Ramos (cell line): ENCODE measurements around the gene MSANTD7.
"Not testable (repeated sequence)": the region's sequence is repeated elsewhere in the genome, so short reads cannot be mapped to it uniquely, and the experiment has no call there.

ENCODE experiments used
- in situ Hi-C: fragments of 300-500 bp; cut with MboI; formaldehyde crosslinking; loops from one replicate; pipeline ENCODE4 v1.14.3; 2022; ENCODE audit warnings: low sequenced_read_pairs; ENCODE audit not compliant: unreplicated experiment

MSANTD7 gene

GRCh38 chr10:14837757-14838581 is at the start of gene MSANTD7, which contains the start of the genes CDNF and HSPA14:
TSS of gene MSANTD7 (plus strand) at chr10:14838306. CDS start at chr10:14842285, 3,979 bp downstream.
TSS of gene CDNF (minus strand) at chr10:14838037. CDS start at chr10:14837946, 91 bp downstream.
TSS of gene HSPA14 (plus strand) at chr10:14838306. CDS start at chr10:14838403, 97 bp downstream.
- in situ Hi-C loops, result loop anchor here (25.0 kb wide), 1 partner anchor 651 kb away; no protein-coding TSS in a partner anchor

- in situ Hi-C loops, result no loop called here
These were observed 39.5 kb upstream of the MSANTD7 start for GRCh38 chr10:14798636-14799035.

GRCh38 chr10:14800397-14800796 is 37.7 kb upstream of the MSANTD7 start:
- in situ Hi-C loops, result no loop called here

GRCh38 chr10:14801723-14802122 is 36.4 kb upstream of the MSANTD7 start:
- in situ Hi-C loops, result no loop called here

GRCh38 chr10:14803827-14804226 is 34.3 kb upstream of the MSANTD7 start:
- in situ Hi-C loops, result no loop called here

- in situ Hi-C loops, result no loop called here
These were observed 31.8 kb upstream of the MSANTD7 start for GRCh38 chr10:14806318-14806717.

- in situ Hi-C loops, result no loop called here
These were observed 26.8 kb upstream of the MSANTD7 start for GRCh38 chr10:14810969-14811953.

GRCh38 chr10:14812271-14812670 is 25.8 kb upstream of the MSANTD7 start:
- in situ Hi-C loops, result no loop called here

GRCh38 chr10:14815681-14816080 is 22.4 kb upstream of the MSANTD7 start:
- in situ Hi-C loops, result no loop called here

- in situ Hi-C loops, result not testable (repeated sequence)
These were observed 21.4 kb upstream of the MSANTD7 start for GRCh38 chr10:14816717-14817116.

- in situ Hi-C loops, result loop anchor here (5.0 kb wide), 1 partner anchor 318 kb away; no protein-coding TSS in a partner anchor
These were observed 17.9 kb upstream of the MSANTD7 start for GRCh38 chr10:14820010-14820774.

GRCh38 chr10:14820775-14821154 is 17.3 kb upstream of the MSANTD7 start:
- in situ Hi-C loops, result loop anchor here (5.0 kb wide), 1 partner anchor 318 kb away; no protein-coding TSS in a partner anchor

- in situ Hi-C loops, result loop anchor here (5.0 kb wide), 1 partner anchor 320 kb away; no protein-coding TSS in a partner anchor
These were observed 16.3 kb upstream of the MSANTD7 start for GRCh38 chr10:14821635-14822375.

- in situ Hi-C loops, result loop anchor here (5.0 kb wide), 1 partner anchor 321 kb away; no protein-coding TSS in a partner anchor
These were observed 15.0 kb upstream of the MSANTD7 start for GRCh38 chr10:14822879-14823755.

- in situ Hi-C loops, result loop anchor here (5.0 kb wide), 1 partner anchor 322 kb away; no protein-coding TSS in a partner anchor
These were observed 14.1 kb upstream of the MSANTD7 start for GRCh38 chr10:14823966-14824365.

GRCh38 chr10:14826076-14826829 is 11.9 kb upstream of the MSANTD7 start:
- in situ Hi-C loops, result loop anchor here (25.0 kb wide), 1 partner anchor 639 kb away; no protein-coding TSS in a partner anchor

- in situ Hi-C loops, result loop anchor here (25.0 kb wide), 1 partner anchor 646 kb away; no protein-coding TSS in a partner anchor
These were observed 5.0 kb upstream of the MSANTD7 start for GRCh38 chr10:14833106-14833505.
